G401 (cell line): ENCODE data around the gene CLSTN2. TPM values are rescaled to one million over a fixed set of nuclear protein-coding genes. Genes with fewer than 3 reads are reported as not detected.

Source experiments
- DNase-seq: peaks from one replicate; pipeline ENCODE4 v3.0.0-alpha.2; 2015; ENCODE audit warnings: low spot score
- in situ Hi-C: cut with HindIII; loops from 2 replicates; pipeline ENCODE4 v1.10.0; 2016; ENCODE audit warnings: low sequenced_read_pairs, mixed read lengths
- total RNA-seq: library from RNA; depleted of rRNA; stranded (reverse); fragments of >200 nt; shearing (Covaris generic); gene quantifications from 2 replicates; pipeline ENCODE4 v1.2.3, GENCODE V29; 2014

Gene CLSTN2
- total RNA-seq, 1 experiment from 2014 or later: 5.2 TPM

DNA sequence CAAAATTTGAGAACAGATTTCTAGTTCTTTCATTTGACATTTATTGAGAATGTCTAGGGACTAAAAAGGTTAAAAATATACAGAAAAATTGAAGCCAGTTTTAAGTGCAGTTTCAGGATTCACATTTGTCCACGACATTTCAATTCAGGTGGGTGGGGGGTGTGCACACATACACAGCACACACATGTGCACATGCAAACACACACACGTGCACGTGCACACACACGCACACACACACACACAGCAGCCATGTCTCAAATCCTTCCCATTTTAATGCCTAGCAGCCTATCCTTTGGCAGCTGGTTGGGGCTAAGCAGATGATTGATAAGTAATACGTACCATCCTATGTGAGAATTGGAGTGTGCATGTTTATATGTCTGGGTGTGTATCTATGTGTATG is 504.5 kb downstream of the CLSTN2 start:
- in situ Hi-C loops: no loop called here
- DNase-seq: no peak

DNA sequence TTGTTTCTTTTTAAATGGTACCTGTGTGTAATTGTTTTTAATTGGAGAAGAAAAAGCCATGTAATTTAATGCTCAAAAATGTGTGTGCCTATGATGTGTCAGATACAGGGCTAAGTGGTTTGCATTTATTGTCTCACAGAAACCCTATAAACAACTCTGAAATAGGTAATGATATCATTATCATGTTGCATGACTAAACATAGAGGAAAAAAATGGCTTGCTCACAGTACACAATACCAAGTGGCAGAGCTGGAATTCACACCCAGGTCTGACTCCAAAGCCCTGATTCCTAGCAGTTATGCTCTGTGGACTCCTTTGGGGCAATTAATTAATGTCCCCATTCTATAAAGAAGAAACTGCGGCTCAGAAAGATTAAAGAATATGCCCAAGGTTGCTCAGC is 505.5 kb downstream of the CLSTN2 start:
- in situ Hi-C loops: no loop called here
- no peak for DNase-seq

DNA sequence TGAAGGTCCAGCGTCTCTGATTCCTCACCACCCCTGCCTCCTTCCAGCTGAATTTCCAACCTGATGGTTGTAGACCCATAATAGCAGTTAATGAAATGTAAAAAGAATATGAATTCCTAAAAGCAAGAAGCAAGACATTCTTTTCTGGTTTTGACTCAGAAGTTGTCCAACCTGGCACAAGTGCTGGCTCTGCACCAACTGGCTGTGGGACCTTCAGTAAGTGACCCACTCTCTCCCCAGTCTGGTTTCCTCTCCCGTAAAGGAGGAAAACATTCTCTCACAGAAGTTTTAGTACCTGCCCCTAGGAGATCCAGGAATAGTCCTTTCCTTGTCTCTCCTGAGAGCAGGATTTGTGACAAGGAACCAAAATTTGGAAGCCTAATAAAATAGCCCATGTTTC is 506.0 kb downstream of the CLSTN2 start:
- in situ Hi-C loops: no loop called here

DNA sequence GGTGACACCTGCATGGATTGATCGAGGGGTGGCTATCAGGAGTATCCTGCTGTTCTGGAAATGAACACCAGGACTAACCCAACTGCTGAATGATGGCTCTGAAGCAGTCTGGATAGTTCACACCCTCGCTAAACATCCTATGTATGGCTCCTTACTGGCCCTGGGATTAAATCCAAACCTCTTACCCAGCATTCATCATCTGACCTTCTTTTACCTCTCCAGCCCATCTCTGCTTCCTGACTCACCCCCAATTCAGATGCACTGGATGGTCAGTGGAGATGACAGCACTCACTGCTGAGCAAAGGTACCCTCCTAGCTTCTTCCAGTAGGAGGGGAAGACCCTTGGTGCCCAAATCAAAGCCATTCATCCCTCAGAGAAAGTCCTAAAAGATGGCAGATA is 507.6 kb downstream of the CLSTN2 start:
- in situ Hi-C loops: no loop called here
- no peak for DNase-seq

More for the DNA sequence above, 506.0 kb downstream of the CLSTN2 start:
- no peak for DNase-seq

DNA sequence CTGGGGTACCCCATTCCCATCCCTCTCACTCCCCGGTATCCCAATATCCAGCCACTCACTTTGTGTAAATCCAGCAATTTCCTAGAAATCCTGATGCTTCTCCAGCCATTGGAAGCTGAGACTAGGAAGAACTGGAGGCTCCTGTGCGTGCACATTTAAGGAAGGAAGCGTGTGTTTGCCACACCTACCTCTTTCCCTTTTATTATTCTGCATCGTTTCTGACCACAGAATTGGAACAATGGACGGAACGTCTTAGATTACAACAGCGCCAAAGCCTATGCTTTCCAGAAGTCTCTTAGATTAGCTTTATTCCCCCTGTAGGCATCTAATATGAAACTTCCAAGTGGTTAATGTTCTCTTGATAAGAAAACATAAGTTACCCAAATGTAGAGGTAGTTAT is 508.1 kb downstream of the CLSTN2 start:
- in situ Hi-C loops: no loop called here
- DNase-seq: no peak

DNA sequence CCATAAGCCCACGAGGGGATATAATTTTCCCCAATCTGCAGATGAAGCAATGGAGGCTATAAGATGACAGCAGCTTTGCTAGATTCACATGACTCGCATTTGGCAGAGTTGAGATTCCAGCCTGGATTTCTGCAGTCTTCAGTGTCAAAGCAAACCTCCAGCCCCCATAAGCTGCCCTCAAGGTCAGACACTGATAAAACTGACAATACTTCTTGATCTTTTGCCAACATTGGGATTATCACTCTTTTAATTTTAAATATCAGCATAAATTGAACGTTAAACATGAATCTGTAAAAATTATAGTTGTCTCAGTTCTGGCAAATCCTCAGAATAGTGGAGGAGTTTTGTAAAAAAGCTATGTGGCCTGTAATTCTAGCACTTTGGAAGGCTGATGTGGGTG is 508.8 kb downstream of the CLSTN2 start:
- in situ Hi-C loops: no loop called here
- DNase-seq: no peak

DNA sequence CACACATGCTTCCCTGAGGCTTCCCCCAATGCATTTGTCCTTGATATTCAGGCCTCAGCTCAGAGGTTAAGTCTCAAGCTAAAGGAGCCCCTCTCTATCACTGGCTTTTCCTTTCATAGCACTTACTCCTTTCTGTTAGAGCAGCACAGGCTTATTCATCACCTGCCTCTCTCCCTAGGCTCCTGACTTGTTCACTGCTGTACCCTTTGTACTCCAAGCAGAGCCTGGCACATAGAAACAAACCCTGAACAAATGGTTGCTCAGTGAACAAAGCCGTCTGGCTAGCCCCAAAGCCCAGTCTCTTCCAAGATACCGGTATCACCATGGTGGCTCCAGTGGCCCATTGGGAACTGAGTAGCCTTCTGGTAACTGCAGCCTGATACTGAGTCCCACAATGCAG is 511.7 kb downstream of the CLSTN2 start:
- in situ Hi-C loops: no loop called here
- DNase-seq: no peak

DNA sequence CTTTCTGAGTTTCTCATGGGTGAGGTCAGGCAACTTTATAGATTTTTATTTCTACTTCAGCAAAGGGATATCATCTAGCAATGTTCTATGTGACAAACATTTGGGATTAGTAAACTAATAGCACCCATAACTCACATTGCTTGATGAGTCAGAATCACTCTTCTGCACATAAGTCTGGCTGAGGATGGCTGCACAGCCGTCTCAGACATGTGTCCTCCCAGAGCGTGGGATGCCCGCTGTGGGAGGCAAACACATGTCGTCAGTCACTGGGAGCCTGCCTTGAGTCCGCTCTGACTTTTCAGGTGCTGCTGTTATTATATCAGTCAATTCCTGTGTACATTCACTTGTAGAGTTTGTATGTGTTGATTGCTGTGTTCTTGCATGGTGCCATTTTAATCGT is 512.2 kb downstream of the CLSTN2 start:
- DNase-seq: no peak

DNA sequence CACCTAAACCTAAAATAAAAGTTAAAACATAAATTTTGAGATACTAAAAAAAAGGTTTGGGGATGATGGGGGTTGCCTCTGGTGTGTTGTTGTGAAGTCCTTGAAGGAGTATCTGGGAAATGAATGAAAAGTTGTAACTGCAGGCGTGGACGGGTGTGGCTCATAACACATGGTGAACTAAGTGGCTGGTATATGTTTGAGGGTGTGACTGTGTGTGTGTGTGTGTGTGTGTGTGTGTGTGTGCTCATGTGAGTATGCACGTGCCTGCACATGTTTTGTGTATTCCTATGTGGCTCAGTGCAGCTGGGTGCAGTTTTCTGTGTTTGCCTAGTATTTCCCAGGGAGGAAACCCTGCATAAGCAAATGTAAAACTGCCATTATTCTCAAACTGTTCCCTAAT is 513.0 kb downstream of the CLSTN2 start:
- in situ Hi-C loops: no loop called here
- DNase-seq: no peak

More for the DNA sequence above, 512.2 kb downstream of the CLSTN2 start:
- in situ Hi-C loops: no loop called here

DNA sequence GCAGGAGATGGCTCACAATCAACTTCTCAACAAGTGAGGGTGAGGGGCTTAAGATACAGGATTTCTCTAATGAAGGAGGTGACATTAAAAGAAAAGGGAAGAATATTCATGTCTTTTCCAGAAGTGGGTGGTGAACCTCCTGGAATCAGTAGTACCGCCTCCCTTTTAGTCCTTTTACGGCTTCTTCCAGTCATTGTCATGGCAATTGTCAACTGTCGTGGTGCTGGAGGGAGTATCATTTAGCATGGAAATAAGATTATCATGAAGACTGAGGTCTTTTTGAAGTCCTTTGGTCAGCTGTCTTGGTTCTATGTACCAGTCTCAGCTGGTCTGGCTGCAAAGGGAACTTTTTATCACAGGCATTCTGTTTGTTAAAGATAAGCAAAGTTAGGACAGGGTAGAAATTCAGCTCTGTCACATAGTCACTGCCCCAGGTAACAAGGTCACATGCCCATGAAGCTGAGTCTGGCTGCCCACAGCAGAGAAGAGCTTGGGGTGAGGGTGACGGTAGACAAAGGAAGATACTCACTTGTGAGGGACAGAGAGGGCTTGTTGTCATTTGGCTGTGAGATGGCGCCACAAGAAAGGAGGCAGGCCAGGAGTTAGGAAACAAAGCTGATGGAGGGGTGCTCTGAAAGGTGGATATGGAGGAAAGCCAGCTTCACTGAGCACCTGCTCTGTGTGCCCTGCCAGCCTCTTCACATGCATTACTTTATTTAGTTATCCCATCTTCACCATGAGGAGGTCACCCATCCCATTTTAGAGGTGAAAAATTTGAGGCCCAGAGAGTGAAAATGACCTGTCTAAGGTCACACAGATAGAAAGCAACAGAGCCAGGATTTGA is 514.6 kb downstream of the CLSTN2 start:
- in situ Hi-C loops: no loop called here

DNA sequence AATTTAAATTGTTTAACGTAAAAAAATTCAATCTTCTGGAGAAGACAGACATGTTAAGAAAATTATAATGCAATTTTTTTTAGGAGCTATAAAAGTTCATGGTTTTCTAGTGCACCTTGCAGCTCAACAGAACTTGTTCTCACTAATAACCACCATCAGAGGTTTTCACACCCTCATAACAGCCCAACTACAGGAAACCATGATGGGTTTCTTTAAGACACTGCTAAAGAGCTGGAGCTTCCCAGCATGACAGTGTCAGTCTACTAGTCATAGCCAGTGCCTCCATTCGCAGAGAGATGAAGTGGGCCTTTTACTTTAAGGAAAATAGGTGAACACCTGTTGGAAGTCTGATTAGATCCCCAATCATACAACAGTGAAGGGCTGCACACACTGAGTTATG is 518.8 kb downstream of the CLSTN2 start:
- in situ Hi-C loops: no loop called here
- DNase-seq: no peak

More for the DNA sequence above, 514.6 kb downstream of the CLSTN2 start:
- DNase-seq: no peak

DNA sequence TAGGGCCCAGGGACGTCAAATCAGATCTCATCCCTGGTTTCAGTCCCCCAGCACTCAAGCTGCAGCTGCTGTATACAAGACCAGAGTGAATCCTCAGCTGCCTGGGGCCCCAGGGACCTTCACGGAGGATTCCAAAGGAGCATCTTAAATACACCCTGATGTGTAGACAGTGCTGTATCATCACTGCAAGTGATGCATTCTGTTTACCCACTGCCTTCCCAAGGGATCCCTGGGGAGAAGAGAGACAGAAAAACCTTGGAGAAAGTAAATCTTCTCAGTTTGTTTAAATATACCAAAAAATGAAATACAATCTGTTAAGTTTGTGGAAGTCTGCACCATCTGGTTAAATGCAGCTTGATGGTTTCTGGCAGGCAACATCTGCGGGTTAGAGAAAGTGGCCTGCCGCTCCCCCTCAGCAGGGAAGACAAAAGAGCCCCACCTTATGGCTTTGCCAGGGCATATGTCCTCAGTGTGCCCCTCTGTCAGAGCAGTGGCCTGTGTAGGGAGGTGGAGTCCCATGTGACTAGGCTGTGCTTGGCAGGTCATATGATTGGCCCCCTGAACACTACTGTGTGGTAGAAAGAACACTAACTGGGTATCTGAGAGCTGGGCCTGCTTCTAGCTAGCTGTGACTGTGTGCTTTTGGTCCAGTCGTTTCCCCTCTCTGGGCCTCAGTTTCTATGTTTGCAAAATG is 520.7 kb downstream of the CLSTN2 start:
- in situ Hi-C loops: no loop called here
- DNase-seq: no peak

DNA sequence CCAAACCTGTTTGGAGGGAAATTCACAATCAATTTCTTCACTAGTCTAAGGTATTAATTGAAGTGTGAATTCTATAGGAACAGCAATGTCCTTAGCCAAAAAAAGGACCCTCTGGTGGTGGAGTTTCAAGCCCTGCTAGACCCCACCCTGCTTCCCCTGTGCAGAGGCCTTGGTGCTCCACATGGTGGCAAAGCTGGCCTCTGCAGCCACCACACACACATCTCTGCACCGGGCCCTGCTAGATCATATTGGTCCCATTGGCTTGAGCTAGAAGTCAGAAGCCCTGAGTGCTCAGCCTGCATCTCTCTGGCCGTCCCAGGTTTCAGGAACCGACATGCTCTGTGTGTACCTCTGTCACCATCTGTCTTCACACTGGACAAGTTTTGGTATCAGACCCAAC is 522.0 kb downstream of the CLSTN2 start:
- no peak for DNase-seq
- in situ Hi-C loops: no loop called here

DNA sequence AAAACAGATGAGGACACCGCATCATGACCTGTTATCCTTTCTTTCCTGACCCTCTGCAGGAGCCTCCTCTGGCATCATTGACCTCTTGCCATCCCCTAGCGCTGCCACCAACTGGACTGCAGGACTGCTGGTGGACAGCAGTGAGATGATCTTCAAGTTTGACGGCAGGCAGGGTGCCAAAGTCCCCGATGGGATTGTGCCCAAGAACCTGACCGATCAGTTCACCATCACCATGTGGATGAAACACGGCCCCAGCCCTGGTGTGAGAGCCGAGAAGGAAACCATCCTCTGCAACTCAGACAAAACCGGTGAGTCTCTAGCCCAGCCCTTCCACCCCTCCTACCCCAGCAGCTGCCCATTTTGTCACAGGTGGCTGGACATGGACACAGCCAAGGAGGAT is 524.5 kb downstream of the CLSTN2 start:
- no peak for DNase-seq
- in situ Hi-C loops: no loop called here

DNA sequence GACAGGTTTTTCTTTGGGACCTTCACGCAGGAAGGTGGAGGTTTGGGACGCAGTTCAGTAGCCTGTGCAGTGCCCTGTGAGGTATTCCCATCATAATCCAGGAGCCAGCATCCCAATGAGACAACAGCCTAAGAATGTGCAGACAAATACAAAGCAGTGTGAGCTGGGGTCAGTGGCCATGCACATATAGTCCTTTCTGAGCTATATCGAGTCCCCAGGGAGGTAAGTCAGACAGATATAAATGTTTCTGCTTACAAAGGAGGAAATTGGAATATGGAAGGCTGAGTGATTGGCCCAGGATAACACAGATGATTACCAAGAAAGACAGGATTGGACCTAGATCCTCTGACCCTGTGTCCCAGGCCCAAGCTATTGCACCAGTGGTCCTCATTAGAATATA is 526.3 kb downstream of the CLSTN2 start:
- in situ Hi-C loops: no loop called here

DNA sequence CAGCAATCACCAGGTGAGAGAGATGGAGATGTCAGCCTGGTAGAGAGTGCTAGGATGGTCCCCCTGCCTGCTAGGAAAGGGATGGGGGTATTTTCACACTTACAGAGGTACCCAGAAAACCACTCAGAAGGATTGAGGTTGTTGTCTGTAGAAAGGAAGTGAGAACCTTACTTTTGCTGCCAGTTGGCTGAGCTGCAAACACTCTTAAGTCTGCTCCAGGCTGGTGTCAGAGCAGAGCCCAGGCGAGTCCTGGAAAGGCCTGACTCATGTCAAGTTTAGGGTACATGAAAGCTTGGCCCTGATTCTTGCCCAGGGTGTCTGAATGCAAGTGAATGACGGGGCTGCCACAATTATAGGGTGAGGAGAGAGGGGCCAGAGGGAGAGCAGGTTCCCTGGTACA is 528.4 kb downstream of the CLSTN2 start:
- in situ Hi-C loops: no loop called here

More for the DNA sequence above, 526.3 kb downstream of the CLSTN2 start:
- DNase-seq: no peak

DNA sequence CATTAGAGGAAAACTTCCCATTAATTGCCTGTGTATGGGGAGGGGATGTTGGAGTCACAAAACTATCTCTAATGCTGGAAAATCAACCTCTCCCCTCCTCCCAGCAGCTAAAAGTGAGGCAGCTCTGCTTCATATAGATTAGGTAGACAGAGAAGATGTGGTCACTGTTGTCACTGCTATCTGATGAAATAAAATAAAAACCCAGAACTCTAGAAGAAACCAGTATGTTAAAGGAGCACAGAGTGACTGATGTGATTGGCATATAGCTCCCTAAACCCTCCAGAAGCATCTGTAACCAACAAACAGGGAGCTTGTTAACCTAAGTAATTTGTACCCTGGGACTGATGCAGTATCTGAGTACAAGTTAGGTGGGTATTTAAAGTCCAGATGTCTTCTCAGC is 531.0 kb downstream of the CLSTN2 start:
- no peak for DNase-seq
- in situ Hi-C loops: no loop called here

More for the DNA sequence above, 528.4 kb downstream of the CLSTN2 start:
- no peak for DNase-seq

DNA sequence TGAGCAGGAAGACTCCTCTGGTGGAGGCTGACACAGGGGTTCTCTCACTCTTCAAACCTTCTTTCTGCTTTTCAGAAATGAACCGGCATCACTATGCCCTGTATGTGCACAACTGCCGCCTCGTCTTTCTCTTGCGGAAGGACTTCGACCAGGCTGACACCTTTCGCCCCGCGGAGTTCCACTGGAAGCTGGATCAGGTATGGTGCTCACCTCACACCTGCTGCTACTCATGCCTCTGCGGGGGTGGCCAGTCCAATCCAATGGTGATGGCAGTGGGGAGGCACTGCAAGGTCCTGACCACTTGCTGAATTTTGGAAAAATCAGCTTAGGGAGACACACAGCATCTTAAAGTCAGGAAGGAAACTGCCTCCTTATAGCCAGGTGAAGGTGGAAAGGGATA is 531.5 kb downstream of the CLSTN2 start:
- in situ Hi-C loops: no loop called here
- DNase-seq: no peak

DNA sequence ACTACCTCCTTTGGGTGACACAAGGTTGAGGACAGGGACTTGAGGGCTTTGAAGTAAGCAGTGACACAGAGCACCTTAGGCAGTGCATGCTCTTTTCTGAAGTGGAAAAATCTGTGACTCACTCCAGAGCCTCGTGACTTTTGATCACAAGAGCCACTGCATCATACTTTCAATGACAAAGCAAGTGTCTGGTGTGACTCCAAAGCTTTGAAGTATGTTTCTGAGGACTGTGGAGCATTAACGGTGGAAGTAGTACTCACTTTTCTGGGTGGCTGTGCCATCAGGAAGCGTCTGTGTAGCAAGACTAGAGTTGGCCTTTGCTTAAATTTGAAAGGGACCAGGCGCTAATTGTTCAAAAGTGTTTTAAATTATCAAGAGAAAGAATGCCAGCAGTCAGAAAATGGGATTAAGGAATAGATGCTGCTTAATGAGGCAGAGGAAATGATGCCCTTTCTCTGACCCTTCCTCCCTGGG is 532.2 kb downstream of the CLSTN2 start:
- in situ Hi-C loops: no loop called here
- no peak for DNase-seq

DNA sequence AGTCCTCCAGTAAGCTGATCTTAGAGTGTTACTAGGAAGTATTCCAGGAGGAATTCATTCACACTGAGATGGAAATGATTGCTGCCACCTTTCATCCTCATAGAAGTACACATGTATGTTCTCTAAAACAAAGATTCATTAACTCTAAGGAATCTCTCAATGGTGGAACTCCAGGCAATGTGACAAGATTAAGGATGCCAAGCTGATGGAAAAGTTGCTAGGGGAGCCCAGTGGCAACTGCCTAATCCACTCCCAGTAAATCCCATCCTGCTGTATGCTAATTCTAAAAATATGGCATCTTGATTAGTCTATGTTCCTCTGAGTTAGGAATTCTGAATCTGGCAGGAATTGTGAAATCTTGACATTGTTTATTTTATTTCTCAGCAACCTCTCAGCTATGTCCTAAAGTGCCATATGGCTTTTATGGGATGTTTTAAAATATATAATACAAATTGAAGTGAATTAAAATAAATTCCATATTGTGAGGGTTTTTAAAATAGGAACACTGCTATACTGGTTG is 532.9 kb downstream of the CLSTN2 start:
- DNase-seq: no peak
- in situ Hi-C loops: no loop called here
